Skeletal muscle satellite cell (primary cell): ENCODE results near the gene CTSC.
A peak's percentile ranks its signal among the peaks of the same experiment; 100 is the strongest.

Experiments
- H3K27me3 ChIP-seq: 2 replicates; pipeline ENCODE4 v1.7.0; 2013; ENCODE audit warnings: low read length; ENCODE audit not compliant: control insufficient read depth, insufficient read depth
- H3K36me3 ChIP-seq: 2 replicates; pipeline ENCODE4 v1.7.0; 2013; ENCODE audit warnings: mild to moderate bottlenecking, control low read depth, low read length; ENCODE audit not compliant: insufficient read depth
- H3K4me1 ChIP-seq: 2 replicates; pipeline ENCODE4 v1.7.0; 2013; ENCODE audit warnings: low read length; ENCODE audit not compliant: control insufficient read depth, insufficient read depth
- H3K4me2 ChIP-seq: 2 replicates; pipeline ENCODE4 v1.7.0; 2013; ENCODE audit warnings: mild to moderate bottlenecking, low read length
- H3K4me3 ChIP-seq: 2 replicates; pipeline ENCODE4 v1.7.0; 2013; ENCODE audit warnings: low read length
- H3K9ac ChIP-seq: 2 replicates; pipeline ENCODE4 v1.7.0; 2013; ENCODE audit warnings: mild to moderate bottlenecking, low read depth, low read length, moderate library complexity
- H3K9me3 ChIP-seq: replicated peaks from 2 replicates; pipeline ENCODE4 v1.7.0; 2013; ENCODE audit warnings: mild to moderate bottlenecking, control low read depth, low read length

CTSC gene

DNA sequence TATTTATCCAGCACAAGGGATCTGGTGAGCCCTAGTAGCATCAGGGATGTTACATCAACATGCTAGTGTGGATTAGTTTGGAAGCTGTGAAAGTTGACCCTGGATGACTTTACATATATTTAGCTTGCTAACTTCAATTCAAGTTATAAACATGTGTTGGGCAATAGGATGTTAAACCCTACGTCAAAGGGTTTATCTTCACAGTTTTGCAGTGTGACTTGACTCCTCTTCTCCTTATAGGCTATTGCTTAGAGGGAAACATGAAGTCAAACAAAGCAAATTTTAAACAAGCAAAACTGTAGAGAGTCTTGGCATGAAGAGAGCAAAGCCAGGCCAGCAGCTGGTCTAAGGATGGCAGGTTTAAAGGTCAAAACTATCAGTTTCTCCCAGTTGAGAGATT, 11.3 kb upstream of the CTSC start:
- no peak overlapping the region for H3K9ac ChIP-seq
- H3K4me3 ChIP-seq, result no peak overlapping the region
- no peak overlapping the region for H3K4me2 ChIP-seq
- no peaks in the 10 kb centered on the region for H3K4me1 ChIP-seq
- no peaks in the 10 kb centered on the region for H3K9me3 ChIP-seq
- H3K36me3 ChIP-seq, result no peaks in the 10 kb centered on the region
- no peaks in the 10 kb centered on the region for H3K27me3 ChIP-seq

DNA sequence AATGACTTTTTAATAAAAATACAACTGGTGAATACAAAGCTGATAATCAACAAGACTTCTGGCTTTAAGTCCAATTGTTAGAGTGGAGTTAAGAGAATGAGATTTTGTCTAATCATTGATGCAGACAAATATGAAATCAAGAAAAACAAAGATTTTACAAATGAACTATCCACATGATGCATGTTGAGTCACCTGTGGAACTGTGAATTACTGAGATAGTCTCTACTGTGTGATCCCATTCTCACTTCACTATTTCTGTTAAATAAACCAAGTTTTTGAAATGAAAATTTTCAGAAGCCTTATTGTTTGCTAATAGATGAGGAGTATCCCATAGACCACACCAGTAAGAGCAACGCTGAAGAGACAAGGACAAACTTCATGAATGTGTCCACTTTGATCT, 8.4 kb upstream of the CTSC start:
- Histone ChIP-seq H3K9me3 (no peaks in the 10 kb centered on the region), H3K4me2 (no peak overlapping the region), H3K4me3 (no peak overlapping the region), H3K4me1 (no peaks in the 10 kb centered on the region), H3K9ac (no peak overlapping the region), H3K36me3 (no peaks in the 10 kb centered on the region), H3K27me3 (no peaks in the 10 kb centered on the region)

DNA sequence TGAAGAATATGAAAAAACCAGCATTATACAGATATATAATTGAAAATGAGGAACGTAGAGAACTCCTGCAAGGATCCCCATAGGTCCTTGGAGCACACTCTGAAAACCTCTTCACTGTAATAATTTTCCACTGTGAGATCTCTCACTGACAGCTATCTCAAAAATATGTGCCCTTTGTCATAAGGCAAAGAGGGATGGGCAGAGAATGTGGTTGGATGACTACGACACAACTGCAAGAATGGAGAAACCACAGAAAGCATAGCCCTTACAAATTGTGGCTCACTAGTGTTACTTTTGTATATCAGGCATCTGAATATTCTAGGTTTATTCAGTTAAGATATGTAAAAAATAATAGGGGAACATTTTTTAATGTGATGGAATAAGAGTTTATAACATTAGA, 7.9 kb upstream of the CTSC start:
- H3K27me3 ChIP-seq, result no peaks in the 10 kb centered on the region
- no peak overlapping the region for H3K4me3 ChIP-seq
- H3K9me3 ChIP-seq, result no peaks in the 10 kb centered on the region
- no peaks in the 10 kb centered on the region for H3K36me3 ChIP-seq
- H3K9ac ChIP-seq, result no peak overlapping the region
- H3K4me1 ChIP-seq, result peaks cover 4% of the 10 kb centered on the region
- no peak overlapping the region for H3K4me2 ChIP-seq

DNA sequence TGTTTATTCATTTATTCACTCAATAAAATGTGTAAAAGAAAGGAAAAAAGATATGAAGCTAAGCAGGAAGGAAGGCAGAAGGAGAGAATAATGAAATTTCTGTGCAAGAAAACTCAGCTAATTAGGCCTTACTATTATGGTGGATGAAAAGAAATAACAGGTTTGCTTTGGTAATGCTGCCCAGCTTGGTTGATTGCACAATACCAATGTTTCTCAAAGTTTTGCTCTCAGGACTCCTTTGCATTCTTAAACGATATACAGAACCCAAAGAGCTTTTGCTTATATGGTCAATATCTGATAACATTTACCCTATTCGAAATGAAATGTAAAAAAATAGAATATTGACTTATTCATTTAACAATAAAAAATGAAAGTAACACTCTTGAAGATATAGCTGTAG, 7.3 kb upstream of the CTSC start:
- H3K4me1 ChIP-seq, result peaks cover 4% of the 10 kb centered on the region

DNA sequence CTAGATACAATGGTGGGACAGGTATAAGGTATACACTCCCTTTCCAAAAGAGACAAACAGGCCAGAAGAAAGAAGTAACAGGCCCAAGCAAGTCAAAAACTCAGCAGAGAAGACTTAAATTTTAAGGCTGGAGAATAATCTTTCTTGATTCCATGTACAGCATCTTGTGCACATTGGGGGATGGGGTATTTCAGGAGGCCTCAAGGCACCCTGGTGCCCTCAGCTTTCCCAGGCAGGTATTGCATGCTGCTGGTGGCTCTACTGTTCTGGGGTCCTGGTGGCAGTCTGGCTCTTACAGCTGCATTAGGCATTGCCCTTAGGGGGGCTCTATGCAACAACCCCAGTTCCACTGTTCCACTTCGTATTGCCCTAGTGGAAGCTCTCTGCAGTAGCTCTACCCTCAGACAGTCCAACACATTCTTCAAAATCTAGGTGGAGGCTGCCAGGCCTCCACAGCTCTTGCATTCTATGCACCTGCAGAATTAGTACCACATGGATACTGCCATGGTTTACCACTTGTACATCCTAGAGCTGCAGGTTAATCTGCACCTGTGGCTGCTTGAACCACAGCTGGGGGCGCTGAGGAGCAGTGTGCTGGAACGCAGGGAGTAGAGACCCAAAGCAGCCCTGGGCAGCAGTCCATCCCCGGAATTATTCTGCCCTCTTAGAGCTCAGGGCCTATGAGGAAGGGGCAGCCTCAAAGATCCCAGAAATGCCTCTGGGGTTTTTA, 4.2 kb upstream of the CTSC start:
- Histone ChIP-seq H3K27me3 (no peaks in the 10 kb centered on the region), H3K9me3 (no peaks in the 10 kb centered on the region), H3K4me1 (peaks cover 8% of the 10 kb centered on the region), H3K36me3 (no peaks in the 10 kb centered on the region), H3K4me3 (no peak overlapping the region), H3K4me2 (no peak overlapping the region), H3K9ac (no peak overlapping the region)

More for the DNA sequence above, 7.3 kb upstream of the CTSC start:
- Histone ChIP-seq H3K27me3 (no peaks in the 10 kb centered on the region), H3K9ac (no peak overlapping the region), H3K9me3 (no peaks in the 10 kb centered on the region), H3K36me3 (no peaks in the 10 kb centered on the region), H3K4me2 (no peak overlapping the region), H3K4me3 (no peak overlapping the region)

DNA sequence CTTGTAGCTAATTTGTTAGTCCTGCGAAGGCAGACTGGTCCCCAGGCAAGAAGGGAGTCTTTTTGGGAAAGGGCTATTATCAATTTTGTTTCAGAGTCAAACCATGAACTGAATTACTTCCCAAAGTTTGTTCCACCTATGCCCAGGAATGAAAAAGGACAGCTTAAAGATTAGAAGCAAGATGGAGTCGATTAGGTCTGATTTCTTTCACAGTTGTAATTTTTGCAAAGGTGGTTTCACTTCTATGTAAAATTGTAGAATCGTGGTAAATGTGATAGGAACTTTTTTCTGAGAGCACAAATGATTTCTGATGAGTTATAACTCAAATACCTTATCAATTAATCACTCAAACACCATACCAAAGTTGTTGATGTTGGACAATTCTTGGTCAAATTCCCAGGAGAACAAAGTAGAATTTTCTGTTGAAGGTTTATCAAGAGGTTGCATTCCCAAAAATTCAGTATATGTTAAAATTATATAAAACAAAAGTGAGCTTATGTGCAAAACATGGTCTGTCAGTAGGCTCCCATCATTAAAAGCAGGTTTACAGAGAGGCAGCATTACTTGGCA, 2.9 kb upstream of the CTSC start:
- Histone ChIP-seq H3K4me1 (peaks cover 8% of the 10 kb centered on the region), H3K36me3 (no peaks in the 10 kb centered on the region), H3K9ac (no peak overlapping the region), H3K9me3 (no peaks in the 10 kb centered on the region), H3K4me2 (no peak overlapping the region), H3K4me3 (no peak overlapping the region), H3K27me3 (no peaks in the 10 kb centered on the region)

DNA sequence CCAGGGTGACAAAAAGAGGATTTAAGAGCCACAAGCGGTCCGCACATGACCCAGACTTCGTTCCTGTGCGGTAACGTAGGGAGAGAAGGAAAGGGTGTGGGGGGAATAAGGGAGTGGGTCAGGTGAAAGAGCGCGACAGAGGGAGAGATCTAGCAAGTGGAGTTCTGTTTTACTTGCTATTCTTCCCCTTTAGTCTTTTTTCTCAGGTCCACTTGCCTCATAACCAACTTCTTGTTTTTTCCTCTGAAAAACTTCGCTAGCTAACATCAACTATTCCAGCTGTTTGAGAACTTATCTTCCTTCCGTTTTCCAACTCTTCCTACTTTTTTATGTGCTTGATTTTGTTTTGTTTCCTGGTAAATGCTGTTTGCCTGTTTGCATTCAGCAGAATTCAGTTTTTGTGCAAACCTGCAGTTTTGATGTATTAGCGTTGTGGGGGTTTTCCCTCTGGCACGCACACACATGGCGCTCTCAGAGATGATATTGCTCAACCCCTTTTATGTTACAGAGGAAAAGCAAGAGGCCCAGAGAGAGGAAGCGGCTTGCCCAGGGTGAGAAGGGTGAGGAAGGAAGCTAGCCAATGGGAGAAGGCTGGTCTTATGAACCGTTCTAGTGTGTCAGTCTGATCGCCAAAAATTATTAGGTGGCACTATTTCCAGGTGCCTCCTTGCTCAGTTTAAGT, 592 bp upstream of the CTSC start:
- Histone ChIP-seq H3K9me3 (no peaks in the 10 kb centered on the region), H3K27me3 (no peaks in the 10 kb centered on the region), H3K4me2 (peak overlapping the region; percentile 97), H3K36me3 (no peaks in the 10 kb centered on the region), H3K9ac (peak overlapping the region; percentile 81), H3K4me1 (peaks cover 11% of the 10 kb centered on the region), H3K4me3 (peak overlapping the region; percentile 87)

DNA sequence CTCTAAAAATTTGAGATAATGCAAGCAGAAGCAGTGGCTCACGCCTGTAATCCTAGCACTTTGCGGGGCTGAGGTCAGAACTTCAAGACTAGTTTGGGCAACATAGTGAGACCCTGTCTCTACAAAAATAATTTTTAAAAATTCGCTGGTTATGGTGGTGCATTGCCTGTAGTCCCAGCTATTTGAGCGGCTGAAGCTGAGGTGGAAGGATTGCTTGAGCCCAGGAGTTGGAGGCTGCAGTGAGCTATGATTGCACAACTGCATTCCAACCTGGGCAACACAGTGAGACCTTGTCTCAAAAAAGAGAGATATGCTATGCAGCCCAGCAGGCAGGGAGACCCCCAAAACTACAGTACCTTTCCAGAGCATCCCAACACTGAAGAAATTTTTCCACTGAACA, 2.3 kb downstream of the CTSC start:
- Histone ChIP-seq H3K9ac (no peak overlapping the region), H3K36me3 (peaks cover 17% of the 10 kb centered on the region), H3K4me2 (peak overlapping the region; percentile 22), H3K9me3 (no peaks in the 10 kb centered on the region), H3K27me3 (no peaks in the 10 kb centered on the region), H3K4me1 (peaks cover 14% of the 10 kb centered on the region), H3K4me3 (no peak overlapping the region)

DNA sequence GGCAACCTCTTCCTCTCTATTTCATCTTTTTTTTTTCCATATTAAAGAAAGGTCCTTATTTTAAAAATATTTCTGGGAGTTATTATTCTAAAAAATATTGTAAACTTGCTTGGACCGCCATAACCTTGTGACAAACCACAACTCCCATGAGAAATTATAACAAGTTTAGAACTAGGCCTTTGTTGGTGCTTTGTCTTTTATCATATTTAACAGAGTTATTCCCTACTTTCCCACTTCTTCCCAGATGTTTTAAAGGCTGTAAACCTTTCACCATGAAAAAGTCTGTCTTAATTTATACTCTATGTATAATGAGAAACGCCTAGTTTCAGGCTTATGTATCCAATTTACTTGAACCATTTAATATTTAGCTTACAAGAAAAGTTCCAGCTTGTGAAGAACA, 3.7 kb downstream of the CTSC start:
- H3K4me3 ChIP-seq, result no peak overlapping the region
- peaks cover 14% of the 10 kb centered on the region for H3K4me1 ChIP-seq
- H3K36me3 ChIP-seq, result peaks cover 17% of the 10 kb centered on the region
- no peaks in the 10 kb centered on the region for H3K27me3 ChIP-seq
- no peak overlapping the region for H3K4me2 ChIP-seq
- H3K9me3 ChIP-seq, result no peaks in the 10 kb centered on the region
- H3K9ac ChIP-seq, result no peak overlapping the region

DNA sequence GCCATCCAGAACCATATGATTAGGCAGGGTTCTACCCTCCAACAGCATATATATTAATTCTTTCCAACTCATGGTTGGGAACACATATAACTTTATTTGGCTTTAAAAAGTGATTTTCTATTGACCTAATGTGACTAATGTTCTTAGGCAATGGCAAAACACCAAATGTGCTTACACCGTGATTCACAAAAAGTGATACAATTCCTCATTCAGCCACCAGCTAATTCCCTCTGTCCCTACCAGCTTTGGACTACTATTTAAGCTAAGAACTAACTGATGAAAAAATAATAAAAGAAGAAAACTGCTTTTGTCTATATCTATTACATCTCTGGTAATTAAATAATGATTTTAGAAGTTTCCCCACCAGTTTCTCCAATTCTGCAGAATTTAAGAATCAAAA, 4.7 kb downstream of the CTSC start:
- Histone ChIP-seq H3K4me2 (no peak overlapping the region), H3K9me3 (no peaks in the 10 kb centered on the region), H3K27me3 (no peaks in the 10 kb centered on the region), H3K36me3 (peaks cover 17% of the 10 kb centered on the region), H3K4me1 (peaks cover 10% of the 10 kb centered on the region), H3K4me3 (no peak overlapping the region), H3K9ac (no peak overlapping the region)

DNA sequence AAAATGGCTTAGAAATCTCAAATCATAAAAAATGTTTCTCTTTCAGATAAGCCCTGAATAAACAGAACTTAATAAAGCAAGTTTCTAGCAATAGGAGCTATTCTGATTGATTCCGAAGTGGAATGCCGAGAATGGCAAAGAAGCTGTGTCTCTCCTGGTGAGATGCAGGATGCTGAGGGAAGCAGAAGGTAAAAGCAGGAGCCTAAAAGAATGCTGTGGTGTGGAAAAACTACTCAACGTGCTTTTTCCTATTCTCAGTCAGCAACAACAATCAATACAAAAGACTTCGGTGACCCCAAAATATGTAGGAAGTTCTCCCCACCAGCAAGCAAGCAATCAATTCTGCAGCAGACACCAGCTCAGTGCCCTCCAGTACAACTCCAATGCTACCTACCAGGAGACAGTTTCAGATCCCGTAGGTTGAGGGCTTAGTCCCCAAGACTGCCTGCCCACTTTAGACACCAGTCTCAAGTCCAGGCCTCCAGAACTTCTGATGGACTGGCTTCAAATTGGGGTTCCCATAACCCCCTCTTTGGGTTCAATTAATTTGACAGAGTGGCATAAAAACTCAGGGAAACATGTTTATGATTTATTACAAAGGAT, 6.6 kb downstream of the CTSC start:
- Histone ChIP-seq H3K27me3 (no peaks in the 10 kb centered on the region), H3K9me3 (no peaks in the 10 kb centered on the region), H3K4me3 (no peak overlapping the region), H3K4me2 (no peak overlapping the region), H3K4me1 (peaks cover 10% of the 10 kb centered on the region), H3K9ac (no peak overlapping the region), H3K36me3 (peaks cover 21% of the 10 kb centered on the region)
